AG04450 (cell line): ENCODE results near the gene COL6A5. TPM values are rescaled to one million over a fixed set of nuclear protein-coding genes. Genes with fewer than 3 reads are reported as not detected.

Experiments used
- CTCF ChIA-PET: fragments of 300-600, 350-600 bp; formaldehyde crosslinking; extraction: SDS; loops from one replicate; lab custom pipeline; 2022; ENCODE audit warnings: antibody characterized with exemption, inconsistent platforms; lab: Charles Lee
- POLR2A ChIA-PET: fragments of 350-600 bp; formaldehyde crosslinking; extraction: SDS; loops from one replicate; lab custom pipeline; 2021; ENCODE audit warnings: antibody characterized with exemption, inconsistent platforms; lab: Yijun Ruan, JAX
- DNase-seq: peaks from one replicate; pipeline ENCODE4 v3.0.0-alpha.2; 2011; ENCODE audit warnings: low read depth, low spot score
- H3K27ac ChIP-seq: one replicate; pipeline ENCODE4 v1.5.1; 2012; ENCODE audit warnings: low read depth, low read length, control low read depth
- H3K27me3 ChIP-seq: one replicate; pipeline ENCODE4 v1.6.0; 2012; ENCODE audit warnings: low read length; ENCODE audit not compliant: control insufficient read depth, insufficient read depth
- H3K4me3 ChIP-seq: 2 replicates; pipeline ENCODE4 v1.5.1; 2011; ENCODE audit warnings: mild to moderate bottlenecking, low read depth, low read length, control low read depth
- H3K9me3 ChIP-seq: 2 replicates; pipeline ENCODE4 v1.5.1; 2012; ENCODE audit warnings: low read length; ENCODE audit not compliant: control insufficient read depth, insufficient read depth
- CTCF ChIP-seq: IDR thresholded peaks from 2 replicates; pipeline ENCODE4 v1.5.1; 2011; ENCODE audit warnings: low read depth, low read length, control low read depth, inconsistent platforms
- polyA plus RNA-seq: library from polyadenylated mRNA; depleted of rRNA; stranded (reverse); fragments of >200 nt; gene quantifications from 2 replicates; pipeline ENCODE4 v1.2.3, GENCODE V29; 2011

COL6A5 gene
- polyA plus RNA-seq, 1 experiment, result not detected

GRCh38 chr3:130488769-130489450 is 143.4 kb downstream of the COL6A5 start:
- Histone ChIP-seq H3K27ac (no peak overlapping the region), H3K4me3 (no peak overlapping the region), H3K9me3 (no peaks in the 10 kb centered on the region; the same call in 1 of the 2 replicates), H3K27me3 (no peaks in the 10 kb centered on the region)
- DNase-seq, result no peak
- no peak for TF ChIP-seq CTCF
- ChIA-PET POLR2A (no interaction called here), CTCF (no interaction called here)

- no peak overlapping the region for H3K4me3 ChIP-seq
- no peak for TF ChIP-seq CTCF
- H3K27me3 ChIP-seq, result no peaks in the 10 kb centered on the region
- ChIA-PET POLR2A (no interaction called here), CTCF (no interaction called here)
- H3K9me3 ChIP-seq, result no peaks in the 10 kb centered on the region; the same call in 1 of the 2 replicates
- no peak for DNase-seq
- H3K27ac ChIP-seq, result no peak overlapping the region
Measured at GRCh38 chr3:130490241-130490640, 144.8 kb downstream of the COL6A5 start.

GRCh38 chr3:130491431-130491830 is 146.0 kb downstream of the COL6A5 start:
- no peak overlapping the region for H3K27ac ChIP-seq
- no peak for DNase-seq
- no peak for TF ChIP-seq CTCF
- no peaks in the 10 kb centered on the region; the same call in 1 of the 2 replicates for H3K9me3 ChIP-seq
- no peak overlapping the region for H3K4me3 ChIP-seq
- ChIA-PET POLR2A (no interaction called here), CTCF (no interaction called here)
- no peaks in the 10 kb centered on the region for H3K27me3 ChIP-seq

GRCh38 chr3:130504701-130505100 is 159.2 kb downstream of the COL6A5 start:
- H3K4me3 ChIP-seq, result no peak overlapping the region
- no peaks in the 10 kb centered on the region for H3K9me3 ChIP-seq
- CTCF ChIA-PET, result no interaction called here
- DNase-seq, result no peak
- no peak for TF ChIP-seq CTCF
- POLR2A ChIA-PET, result no interaction called here
- no peak overlapping the region for H3K27ac ChIP-seq
- H3K27me3 ChIP-seq, result no peaks in the 10 kb centered on the region

- Histone ChIP-seq H3K9me3 (no peaks in the 10 kb centered on the region), H3K27ac (no peak overlapping the region), H3K4me3 (no peak overlapping the region), H3K27me3 (no peaks in the 10 kb centered on the region)
- no peak for DNase-seq
- ChIA-PET POLR2A (no interaction called here), CTCF (no interaction called here)
- no peak for TF ChIP-seq CTCF
Measured at GRCh38 chr3:130506031-130506430, 160.6 kb downstream of the COL6A5 start.
